GM12875 (cell line): ENCODE results near the gene VWF.
A peak's percentile ranks its signal among the peaks of the same experiment; 100 is the strongest.
"Not testable (repeated sequence)": the region's sequence is repeated elsewhere in the genome, so short reads cannot be mapped to it uniquely, and the experiment has no call there.

Experiments
- H3K4me3 ChIP-seq: one replicate; pipeline ENCODE4 v1.5.1; 2011; ENCODE audit warnings: low read depth, low read length, control low read depth
- CTCF ChIP-seq: IDR thresholded peaks from 2 replicates; pipeline ENCODE4 v1.5.1; 2011; ENCODE audit warnings: low read depth, mild to moderate bottlenecking, control low read depth, inconsistent platforms, low read length, moderate library complexity, borderline replicate concordance; ENCODE audit not compliant: insufficient read depth

Gene VWF

DNA sequence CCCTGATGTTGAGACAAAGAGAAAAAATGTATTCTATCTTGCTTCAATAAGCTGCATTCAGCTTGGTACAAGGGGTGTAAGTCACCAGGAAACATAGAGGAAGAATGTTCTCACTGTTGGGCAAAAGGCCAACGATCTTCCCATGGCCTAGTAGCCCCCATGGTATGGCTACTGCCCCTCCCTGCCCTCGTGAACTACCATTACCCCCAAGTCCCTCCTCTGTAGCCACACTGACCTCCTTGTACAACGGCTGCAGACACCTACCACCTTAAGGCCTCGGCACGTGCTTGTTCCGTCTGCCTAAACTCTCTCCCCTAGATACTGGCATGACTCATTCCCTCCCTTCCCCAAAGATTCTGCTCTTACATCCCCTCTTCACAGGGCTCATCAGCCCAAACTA is 97.5 kb downstream of the VWF start:
- no peak overlapping the region for H3K4me3 ChIP-seq
- TF ChIP-seq CTCF, result no peak

DNA sequence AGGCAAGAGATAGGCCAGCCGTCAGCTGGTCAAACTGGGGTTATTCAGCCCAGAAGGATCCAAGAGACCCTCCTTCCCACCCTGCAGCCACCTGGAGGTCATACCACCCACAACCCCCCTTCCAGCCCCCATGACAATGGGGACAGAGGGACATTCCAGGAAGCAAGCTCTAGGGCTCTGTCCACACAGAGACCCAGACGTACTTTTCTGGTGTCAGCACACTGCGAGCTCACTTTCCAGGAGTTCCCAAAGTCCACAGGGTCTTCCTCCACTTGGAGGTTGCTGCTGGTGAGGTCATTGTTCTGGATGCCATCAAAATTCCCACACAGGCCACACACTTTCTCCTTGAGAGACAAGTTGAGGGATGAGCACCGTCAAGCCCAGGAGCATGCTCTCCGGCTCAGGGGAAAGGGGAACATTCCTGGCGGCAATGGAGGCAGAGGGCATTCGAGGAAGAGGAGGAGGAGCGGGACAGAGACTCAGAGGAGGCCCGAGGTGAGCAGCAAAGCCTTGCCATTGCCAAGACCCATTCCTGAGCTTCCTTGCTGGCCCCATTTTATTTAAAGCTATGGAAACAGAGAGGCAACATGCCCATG is 98.7 kb downstream of the VWF start:
- not testable (repeated sequence) for H3K4me3 ChIP-seq

- not testable (repeated sequence) for H3K4me3 ChIP-seq
Measured at GRCh38 chr12:6024066-6024465, 100.4 kb downstream of the VWF start.

- H3K4me3 ChIP-seq, result no peak overlapping the region
- TF ChIP-seq CTCF, result no peak
Measured at GRCh38 chr12:6020930-6021329, 103.5 kb downstream of the VWF start.

DNA sequence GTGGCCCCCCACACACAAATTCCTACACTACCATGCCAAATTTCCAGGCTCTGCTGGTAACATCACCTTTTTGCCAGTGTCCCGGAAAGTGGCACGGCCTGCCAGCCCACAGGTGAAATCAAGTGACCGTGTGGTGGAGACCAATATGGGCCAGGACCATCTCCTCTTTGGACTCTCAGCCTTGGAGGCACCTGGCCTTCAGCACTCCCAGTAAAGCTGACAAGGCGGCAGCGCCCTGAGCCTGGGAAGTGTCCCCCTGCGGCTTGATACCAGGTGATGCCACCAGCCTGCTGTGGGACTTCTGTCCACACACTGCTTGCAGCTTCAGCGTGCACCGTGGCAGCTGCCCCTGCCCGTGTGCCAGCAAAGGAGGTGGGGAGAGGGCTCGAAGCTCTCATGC is 104.0 kb downstream of the VWF start:
- not testable (repeated sequence) for H3K4me3 ChIP-seq

- not testable (repeated sequence) for H3K4me3 ChIP-seq
Measured at GRCh38 chr12:6019256-6019655, 105.2 kb downstream of the VWF start.

DNA sequence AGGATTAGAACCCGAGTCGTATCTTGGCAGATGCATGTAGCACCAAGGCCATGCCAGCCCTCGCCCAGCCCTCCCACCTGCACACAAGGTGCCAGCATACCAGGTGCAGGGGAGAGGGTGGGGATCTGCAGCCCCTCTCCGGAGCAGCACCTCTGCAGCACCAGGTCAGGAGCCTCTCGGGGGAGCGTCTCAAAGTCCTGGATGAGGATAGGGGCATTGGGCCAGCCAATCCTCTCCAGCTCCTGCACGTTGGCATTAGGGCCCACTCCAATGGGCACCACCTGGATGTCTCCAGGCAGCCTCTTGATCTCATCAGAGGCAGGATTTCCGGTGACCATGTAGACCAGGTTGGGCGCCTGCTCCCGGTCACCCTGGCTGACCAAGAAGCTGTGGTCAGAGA is 106.2 kb downstream of the VWF start:
- TF ChIP-seq CTCF, result no peak
- H3K4me3 ChIP-seq, result no peak overlapping the region

GRCh38 chr12:6016756-6017155 is 107.7 kb downstream of the VWF start:
- no peak overlapping the region for H3K4me3 ChIP-seq
- no peak for TF ChIP-seq CTCF

DNA sequence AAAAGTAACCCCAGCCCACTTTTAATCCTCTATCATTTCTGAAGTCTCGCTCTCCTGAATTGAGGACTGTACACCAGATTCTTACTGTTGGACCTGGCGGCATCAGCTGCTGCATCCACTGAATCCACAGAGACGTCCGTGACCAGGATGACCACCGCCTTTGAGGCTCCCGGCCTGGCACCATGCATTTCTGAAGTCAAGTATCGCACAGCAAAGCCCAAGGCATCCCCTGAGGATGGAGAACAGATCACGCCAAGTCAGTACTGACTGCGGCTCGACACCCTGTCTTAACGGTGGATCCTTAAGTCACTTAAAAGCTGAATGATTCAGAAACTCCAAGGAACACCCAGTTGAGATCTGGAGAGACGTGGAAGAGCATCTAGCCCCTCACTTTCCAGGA is 108.5 kb downstream of the VWF start:
- not testable (repeated sequence) for H3K4me3 ChIP-seq

GRCh38 chr12:6015271-6015670 is 109.2 kb downstream of the VWF start:
- TF ChIP-seq CTCF, result peak; percentile 14; the same call in 1 of the 2 replicates
- H3K4me3 ChIP-seq, result not testable (repeated sequence)

DNA sequence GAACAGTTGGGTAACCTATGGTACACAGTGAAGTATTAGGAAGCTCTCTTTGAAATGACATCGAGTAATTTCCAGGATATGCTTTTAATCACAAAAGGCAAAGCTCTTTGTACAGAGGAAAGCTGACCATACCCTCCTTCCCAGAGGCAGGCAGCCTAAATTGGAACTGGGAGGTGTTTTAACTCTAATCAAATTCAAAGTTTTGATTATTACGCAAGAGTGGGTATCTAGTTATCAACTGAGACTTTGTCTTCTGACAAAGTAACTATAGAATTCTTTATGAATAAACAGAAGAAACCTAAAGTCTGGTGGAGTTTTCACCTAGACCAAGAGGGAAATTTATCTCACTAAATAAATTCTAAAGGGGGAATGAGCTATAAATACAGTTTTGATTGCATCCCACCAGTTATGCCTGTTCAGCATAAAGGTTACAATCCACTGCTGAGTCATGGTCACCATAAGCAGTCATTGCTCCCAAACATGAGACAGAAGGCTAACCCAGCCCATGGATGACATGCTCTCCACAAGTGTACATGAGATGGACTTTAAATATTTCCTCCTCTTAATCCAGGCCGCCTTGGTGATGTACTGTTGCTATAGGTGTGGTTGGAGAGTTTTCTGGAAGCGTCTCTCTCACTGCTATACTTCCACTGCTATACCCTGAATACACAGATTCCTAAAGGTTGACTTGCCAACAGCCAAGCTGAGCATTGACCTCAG is 113.7 kb downstream of the VWF start:
- not testable (repeated sequence) for H3K4me3 ChIP-seq
